SU-DHL-6 (cell line): ENCODE data around the gene IGFBP7.

Source experiments
- H2AFZ ChIP-seq: fragments of 200-600 bp; sonication (generic); 2 replicates; pipeline ENCODE4 v1.6.1; 2014; ENCODE audit warnings: low read depth, mild to moderate bottlenecking, moderate library complexity, mixed read lengths, antibody characterized with exemption, low read length; ENCODE audit not compliant: severe bottlenecking
- H3F3A ChIP-seq: fragments of 200-600 bp; shearing (Covaris generic); 2 replicates; pipeline ENCODE4 v1.6.0; 2016; ENCODE audit warnings: antibody characterized with exemption, mild to moderate bottlenecking; ENCODE audit not compliant: insufficient read depth
- H3K27ac ChIP-seq: fragments of 200-600 bp; sonication (generic); 2 replicates; pipeline ENCODE4 v1.5.1; 2016; ENCODE audit warnings: low read depth, mild to moderate bottlenecking, low read length, moderate library complexity, mixed read lengths
- H3K27me3 ChIP-seq: fragments of 200-600 bp; sonication (generic), shearing (Covaris generic); 2 replicates; pipeline ENCODE4 v1.6.0; 2014; ENCODE audit warnings: mild to moderate bottlenecking, low read length
- H3K36me3 ChIP-seq: fragments of 200-600 bp; sonication (generic); 2 replicates; pipeline ENCODE4 v1.6.1; 2014; ENCODE audit warnings: mild to moderate bottlenecking, low read length, mixed read lengths
- H3K4me2 ChIP-seq: fragments of 300-600, 200-600 bp; shearing (Covaris generic), sonication (generic); 2 replicates; pipeline ENCODE4 v1.6.0; 2014; ENCODE audit warnings: low read length, low read depth, mild to moderate bottlenecking; ENCODE audit not compliant: poor library complexity, severe bottlenecking
- H3K4me3 ChIP-seq: fragments of 200-600 bp; sonication (generic); 2 replicates; pipeline ENCODE4 v1.5.1; 2014; ENCODE audit warnings: antibody characterized with exemption, low read length, mild to moderate bottlenecking, mixed read lengths; ENCODE audit not compliant: insufficient read depth, poor library complexity, severe bottlenecking
- H3K79me2 ChIP-seq: fragments of 200-600 bp; sonication (generic); 2 replicates; pipeline ENCODE4 v1.6.1; 2014; ENCODE audit warnings: mild to moderate bottlenecking, low read length, moderate library complexity; ENCODE audit not compliant: insufficient read depth
- H3K9ac ChIP-seq: fragments of 200-600 bp; sonication (generic); 2 replicates; pipeline ENCODE4 v1.7.0; 2014; ENCODE audit warnings: mild to moderate bottlenecking, low read length
- H3K9me2 ChIP-seq: fragments of 200-600 bp; sonication (generic); replicated peaks from 2 replicates; pipeline ENCODE4 v1.6.1; 2014; ENCODE audit warnings: low read length; ENCODE audit not compliant: insufficient read depth
- H3K9me3 ChIP-seq: fragments of 200-600 bp; sonication (generic); 2 replicates; pipeline ENCODE4 v1.6.1; 2014; ENCODE audit warnings: low read length, mixed read lengths; ENCODE audit not compliant: insufficient read depth
- H4K20me1 ChIP-seq: fragments of 200-600 bp; sonication (generic); 2 replicates; pipeline ENCODE4 v1.6.1; 2014; ENCODE audit warnings: low read depth, mild to moderate bottlenecking, antibody characterized with exemption, low read length, moderate library complexity, mixed read lengths
- EZH2phosphoT487 ChIP-seq: fragments of 200-600 bp; sonication (generic), shearing (Covaris generic); conservative IDR thresholded peaks from 2 replicates; pipeline ENCODE4 v1.6.1; 2018; ENCODE audit warnings: mild to moderate bottlenecking, antibody characterized with exemption, low read length, moderate library complexity, mixed read lengths
- TF ChIP-seq, protein P1 (sequence below): fragments of 200-600 bp; sonication (generic); IDR thresholded peaks from one replicate; pipeline ENCODE4 v1.5.1; 2017; ENCODE audit warnings: antibody characterized with exemption, mild to moderate bottlenecking, low read length, moderate library complexity; ENCODE audit not compliant: insufficient read depth, poor library complexity, severe bottlenecking

The IGFBP7 gene

DNA sequence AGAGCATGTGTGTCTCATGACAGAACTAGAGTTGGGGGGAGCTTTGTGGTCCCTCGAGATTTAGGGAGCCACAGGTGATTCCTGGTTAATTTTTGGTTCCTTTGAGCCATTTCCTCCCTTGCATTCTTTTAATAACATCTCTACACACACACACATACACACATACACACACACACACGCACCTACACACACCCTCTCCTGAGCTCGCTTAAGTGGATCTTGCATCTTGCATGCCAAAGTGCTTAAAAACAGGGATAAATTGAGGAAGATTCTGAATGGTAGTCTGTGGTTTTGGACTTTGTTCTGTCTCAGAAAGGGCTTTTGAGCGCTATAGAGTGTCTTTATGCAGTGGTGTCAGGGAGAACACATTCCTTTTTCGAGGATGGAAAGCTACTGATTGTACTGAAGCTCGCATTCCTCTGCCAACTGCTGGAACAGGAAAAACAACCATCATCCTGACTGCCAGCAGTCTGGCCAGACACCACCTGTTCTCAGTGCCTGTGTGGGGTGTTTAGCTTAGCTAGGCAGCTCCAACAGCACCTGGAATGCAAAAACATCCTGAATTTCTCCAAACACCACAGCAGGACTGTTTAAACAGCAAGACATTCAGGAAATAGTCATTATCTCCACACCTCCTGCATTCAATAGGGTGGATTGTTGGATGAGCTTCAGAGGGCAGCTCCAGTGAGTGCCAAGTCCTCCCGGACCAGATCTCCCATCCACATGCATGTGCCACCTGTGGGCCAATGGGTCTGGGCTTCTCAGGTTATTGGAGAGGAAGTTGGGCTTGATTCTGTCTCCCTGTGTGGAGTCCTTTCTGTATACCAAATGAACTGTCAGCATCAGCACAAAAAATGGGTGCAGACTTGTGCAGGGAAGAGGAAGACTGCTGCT, 21.9 kb upstream of the IGFBP7 start:
- Histone ChIP-seq H4K20me1 (no peaks in the 10 kb centered on the region), H3K4me3 (no peak overlapping the region), H3K27ac (no peak overlapping the region), H3K79me2 (no peaks in the 10 kb centered on the region), H3K9me3 (no peaks in the 10 kb centered on the region), H2AFZ (no peak overlapping the region), H3K27me3 (no peaks in the 10 kb centered on the region), H3K9me2 (no peaks in the 10 kb centered on the region), H3F3A (no peaks in the 10 kb centered on the region), H3K4me2 (no peak overlapping the region), H3K36me3 (no peaks in the 10 kb centered on the region), H3K9ac (no peak overlapping the region)
- no peak for TF ChIP-seq EZH2phosphoT487
- TF ChIP-seq, protein P1, sequence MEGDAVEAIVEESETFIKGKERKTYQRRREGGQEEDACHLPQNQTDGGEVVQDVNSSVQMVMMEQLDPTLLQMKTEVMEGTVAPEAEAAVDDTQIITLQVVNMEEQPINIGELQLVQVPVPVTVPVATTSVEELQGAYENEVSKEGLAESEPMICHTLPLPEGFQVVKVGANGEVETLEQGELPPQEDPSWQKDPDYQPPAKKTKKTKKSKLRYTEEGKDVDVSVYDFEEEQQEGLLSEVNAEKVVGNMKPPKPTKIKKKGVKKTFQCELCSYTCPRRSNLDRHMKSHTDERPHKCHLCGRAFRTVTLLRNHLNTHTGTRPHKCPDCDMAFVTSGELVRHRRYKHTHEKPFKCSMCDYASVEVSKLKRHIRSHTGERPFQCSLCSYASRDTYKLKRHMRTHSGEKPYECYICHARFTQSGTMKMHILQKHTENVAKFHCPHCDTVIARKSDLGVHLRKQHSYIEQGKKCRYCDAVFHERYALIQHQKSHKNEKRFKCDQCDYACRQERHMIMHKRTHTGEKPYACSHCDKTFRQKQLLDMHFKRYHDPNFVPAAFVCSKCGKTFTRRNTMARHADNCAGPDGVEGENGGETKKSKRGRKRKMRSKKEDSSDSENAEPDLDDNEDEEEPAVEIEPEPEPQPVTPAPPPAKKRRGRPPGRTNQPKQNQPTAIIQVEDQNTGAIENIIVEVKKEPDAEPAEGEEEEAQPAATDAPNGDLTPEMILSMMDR: no peak

DNA sequence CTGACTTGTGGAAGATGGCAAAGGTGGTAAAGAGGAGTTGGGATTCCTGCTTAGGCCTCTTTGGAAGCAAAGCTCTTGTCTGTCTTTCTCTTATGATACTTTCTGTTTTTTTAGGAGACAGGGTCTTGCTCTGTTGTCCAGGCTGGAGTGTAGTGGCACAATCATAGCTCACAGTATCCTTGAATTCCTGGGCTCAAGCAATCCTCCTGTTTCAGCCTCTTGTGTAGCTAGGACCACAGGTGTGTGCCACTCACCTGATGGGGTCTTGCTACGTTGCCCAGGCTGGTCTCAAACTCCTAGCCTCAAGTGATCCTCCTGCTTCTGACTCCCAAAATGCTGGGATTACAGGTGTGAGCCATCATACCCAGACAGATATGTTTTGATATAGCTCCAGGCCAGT, 19.3 kb upstream of the IGFBP7 start:
- Histone ChIP-seq H4K20me1 (no peaks in the 10 kb centered on the region), H3F3A (no peaks in the 10 kb centered on the region), H3K4me2 (no peak overlapping the region), H3K27ac (no peak overlapping the region), H3K9me2 (no peaks in the 10 kb centered on the region), H3K9me3 (no peaks in the 10 kb centered on the region), H3K27me3 (no peaks in the 10 kb centered on the region), H3K79me2 (no peaks in the 10 kb centered on the region), H3K36me3 (no peaks in the 10 kb centered on the region), H3K9ac (no peak overlapping the region), H3K4me3 (no peak overlapping the region), H2AFZ (no peak overlapping the region)
- TF ChIP-seq, protein P1: no peak
- TF ChIP-seq EZH2phosphoT487: no peak

- Histone ChIP-seq H3K4me3 (no peak overlapping the region), H3K4me2 (no peak overlapping the region), H3K79me2 (no peaks in the 10 kb centered on the region), H3K27ac (no peak overlapping the region), H3K9ac (no peak overlapping the region), H3K9me3 (no peaks in the 10 kb centered on the region), H2AFZ (no peak overlapping the region), H3F3A (no peaks in the 10 kb centered on the region), H4K20me1 (no peaks in the 10 kb centered on the region), H3K36me3 (no peaks in the 10 kb centered on the region), H3K27me3 (no peaks in the 10 kb centered on the region), H3K9me2 (no peaks in the 10 kb centered on the region)
- no peak for TF ChIP-seq EZH2phosphoT487
- TF ChIP-seq, protein P1: no peak
Measured at GRCh38 chr4:57127361-57127760, 17.2 kb upstream of the IGFBP7 start.
